A673 (cell line): Measurements from ENCODE around the gene EXD3.

Experiments
- EZH2 ChIP-seq: fragments of 200-600 bp; sonication (generic); IDR thresholded peaks from 2 replicates; pipeline ENCODE4 v1.6.1; 2017; ENCODE audit warnings: borderline replicate concordance, low read depth, mild to moderate bottlenecking, mixed read lengths, antibody characterized with exemption, low read length; ENCODE audit not compliant: poor library complexity, severe bottlenecking
- TF ChIP-seq, protein P1 (sequence below): fragments of 300-800, 200-600 bp; sonication (generic); conservative IDR thresholded peaks from 2 replicates; pipeline ENCODE4 v1.5.1; 2017; ENCODE audit warnings: low read depth, mild to moderate bottlenecking, antibody characterized with exemption, low read length, moderate library complexity, mixed read lengths

DNA sequence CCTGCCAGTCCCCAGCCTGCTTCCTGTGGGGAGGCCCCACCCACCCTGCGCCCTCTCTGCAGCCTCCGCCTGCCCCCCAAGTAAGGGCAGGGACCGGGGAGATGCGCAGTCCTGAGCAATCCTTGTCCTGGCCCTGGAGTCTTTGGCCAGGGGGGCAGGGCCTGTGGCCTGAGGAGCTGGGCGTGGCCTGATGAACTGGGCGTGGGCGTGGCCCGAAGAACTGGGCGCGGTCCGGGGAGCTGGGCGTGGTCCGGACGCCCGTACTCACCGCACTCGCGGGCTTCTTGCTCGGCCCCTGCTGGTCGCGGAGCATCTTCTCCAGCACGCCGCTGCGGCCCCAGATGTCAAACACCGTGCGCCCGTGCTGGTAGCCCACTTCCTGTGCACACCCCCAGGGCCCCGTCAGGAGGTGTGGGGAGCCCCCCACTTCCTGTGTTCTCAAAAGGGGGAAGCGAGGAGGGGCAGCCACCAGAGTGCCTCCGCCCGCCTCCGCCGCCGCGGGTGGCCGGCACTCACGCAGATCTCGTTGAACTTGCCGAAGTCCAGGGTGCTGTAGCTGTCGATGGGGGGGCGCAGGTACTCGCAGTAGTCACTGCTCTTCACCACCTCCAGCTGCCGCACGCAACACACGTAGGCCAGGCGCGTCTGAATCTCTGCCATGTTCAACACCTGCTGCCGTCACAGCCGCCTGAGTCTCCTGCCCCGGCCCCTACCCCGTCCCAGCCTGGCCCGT, 38.9 kb upstream of the EXD3 start:
- TF ChIP-seq, protein P1, sequence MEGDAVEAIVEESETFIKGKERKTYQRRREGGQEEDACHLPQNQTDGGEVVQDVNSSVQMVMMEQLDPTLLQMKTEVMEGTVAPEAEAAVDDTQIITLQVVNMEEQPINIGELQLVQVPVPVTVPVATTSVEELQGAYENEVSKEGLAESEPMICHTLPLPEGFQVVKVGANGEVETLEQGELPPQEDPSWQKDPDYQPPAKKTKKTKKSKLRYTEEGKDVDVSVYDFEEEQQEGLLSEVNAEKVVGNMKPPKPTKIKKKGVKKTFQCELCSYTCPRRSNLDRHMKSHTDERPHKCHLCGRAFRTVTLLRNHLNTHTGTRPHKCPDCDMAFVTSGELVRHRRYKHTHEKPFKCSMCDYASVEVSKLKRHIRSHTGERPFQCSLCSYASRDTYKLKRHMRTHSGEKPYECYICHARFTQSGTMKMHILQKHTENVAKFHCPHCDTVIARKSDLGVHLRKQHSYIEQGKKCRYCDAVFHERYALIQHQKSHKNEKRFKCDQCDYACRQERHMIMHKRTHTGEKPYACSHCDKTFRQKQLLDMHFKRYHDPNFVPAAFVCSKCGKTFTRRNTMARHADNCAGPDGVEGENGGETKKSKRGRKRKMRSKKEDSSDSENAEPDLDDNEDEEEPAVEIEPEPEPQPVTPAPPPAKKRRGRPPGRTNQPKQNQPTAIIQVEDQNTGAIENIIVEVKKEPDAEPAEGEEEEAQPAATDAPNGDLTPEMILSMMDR, result no peak
- no peak for TF ChIP-seq EZH2
